Measurements from ENCODE around the gene ITGB8.

DNA sequence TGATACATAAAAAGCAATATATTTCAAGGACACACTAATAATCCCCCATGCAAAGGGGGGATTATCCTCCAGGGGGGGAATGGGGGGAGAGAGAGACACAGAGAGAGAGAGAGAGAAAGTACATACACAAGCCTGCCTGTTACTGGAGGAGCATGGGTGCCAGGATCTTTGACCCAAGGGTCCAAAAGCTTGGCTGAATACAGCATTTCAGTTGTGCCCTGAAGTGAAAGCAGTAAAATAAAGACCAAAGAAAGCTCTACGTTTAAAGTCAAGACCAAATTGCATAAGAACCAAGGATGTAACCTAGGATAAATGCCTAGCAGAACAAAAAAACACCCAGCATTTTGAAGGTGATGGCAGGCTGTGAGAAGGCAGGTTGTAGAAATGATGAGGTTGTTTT is 27.8 kb upstream of the ITGB8 start:
- TF ChIP-seq EZH2 (IDR thresholded peaks at IDR 0.05) (no peak), FOXP2 (optimal IDR thresholded peaks at IDR 0.05; ENCODE audit: control extremely low read depth, extremely low read length, insufficient read depth) (no peak)

Data from SK-N-MC (cell line).